ENCODE measurements around the gene SFSWAP. TPM values are rescaled to one million over a fixed set of nuclear protein-coding genes. Genes with fewer than 3 reads are reported as not detected.
"Not testable (repeated sequence)": the region's sequence is repeated elsewhere in the genome, so short reads cannot be mapped to it uniquely, and the experiment has no call there.

SFSWAP gene
- total and polyA plus RNA-seq, 2 experiments from 2014 or later: 21.4 to 25.1 TPM

GRCh38 chr12:131744675-131745074 lies 33.8 kb downstream of the SFSWAP start:
- not testable (repeated sequence) for H3K27me3 ChIP-seq; H3K9me2 ChIP-seq (replicated peaks; ENCODE audit: insufficient read depth); H3K4me1 ChIP-seq (ENCODE audit: insufficient read depth); H3K4me3 ChIP-seq; H4K20me1 ChIP-seq (ENCODE audit: insufficient read depth, poor library complexity, severe bottlenecking); DNase-seq (ENCODE audit: low spot score); H3K36me3 ChIP-seq (replicated peaks; ENCODE audit: insufficient read depth, low read depth); H3K79me2 ChIP-seq; H3K27ac ChIP-seq; H3K4me2 ChIP-seq; H2AFZ ChIP-seq; H3K9me3 ChIP-seq (ENCODE audit: low read depth)
- whole genome bisulfite sequencing (ENCODE audit: low lambda C conversion rate, missing lambda C conversion rate): 100% methylated on average over 1 of the region's 1 CpG

DNA sequence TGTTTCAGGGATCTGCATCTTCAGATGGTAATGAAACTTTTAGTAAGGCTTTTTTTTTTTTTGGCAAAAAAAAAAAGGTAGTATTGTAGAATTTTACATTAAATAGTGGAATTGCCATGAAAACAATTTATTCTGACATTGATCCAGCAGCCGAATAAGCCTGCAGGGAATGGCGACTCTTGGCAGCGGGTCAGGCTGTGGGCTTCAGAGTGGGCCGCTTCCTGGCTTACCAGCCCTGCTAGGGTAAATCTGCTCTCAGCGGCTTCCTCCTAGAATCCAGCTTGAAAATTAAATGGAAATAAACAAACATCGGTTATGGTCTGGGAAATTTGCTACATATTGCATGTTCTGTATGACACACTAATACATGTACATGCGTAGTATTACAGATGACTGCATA lies 34.8 kb downstream of the SFSWAP start:
- H3K36me3 ChIP-seq (replicated peaks; ENCODE audit: insufficient read depth, low read depth): no peaks in the 10 kb centered on the region
- 88% methylated on average over 7 of the region's 7 CpGs for WGBS (ENCODE audit: low lambda C conversion rate, missing lambda C conversion rate)
- no peak overlapping the region for H2AFZ ChIP-seq

GRCh38 chr12:131747276-131748177 lies 36.6 kb downstream of the SFSWAP start:
- Histone ChIP-seq H3K27me3 (no peaks in the 10 kb centered on the region), H3K79me2 (no peaks in the 10 kb centered on the region), H3K4me3 (no peak overlapping the region), H3K9me3 (ENCODE audit: low read depth) (peaks cover 7% of the 10 kb centered on the region), H3K4me2 (no peak overlapping the region), H2AFZ (no peak overlapping the region), H3K36me3 (replicated peaks; ENCODE audit: insufficient read depth, low read depth) (no peaks in the 10 kb centered on the region), H3K4me1 (ENCODE audit: insufficient read depth) (no peaks in the 10 kb centered on the region), H3K27ac (no peak overlapping the region), H4K20me1 (ENCODE audit: insufficient read depth, poor library complexity, severe bottlenecking) (no peaks in the 10 kb centered on the region), H3K9me2 (replicated peaks; ENCODE audit: insufficient read depth) (no peaks in the 10 kb centered on the region)
- WGBS (ENCODE audit: low lambda C conversion rate, missing lambda C conversion rate): 96% methylated on average over 12 of the region's 12 CpGs
- DNase-seq (ENCODE audit: low spot score): no peak
- TF ChIP-seq EZH2phosphoT487 (IDR thresholded peaks at IDR 0.05; ENCODE audit: low read depth, severe bottlenecking, unreplicated experiment) (no peak), EZH2 (IDR thresholded peaks at IDR 0.05; ENCODE audit: borderline replicate concordance) (no peak)

More for the DNA sequence above, 34.8 kb downstream of the SFSWAP start:
- TF ChIP-seq EZH2 (IDR thresholded peaks at IDR 0.05; ENCODE audit: borderline replicate concordance) (no peak), EZH2phosphoT487 (IDR thresholded peaks at IDR 0.05; ENCODE audit: low read depth, severe bottlenecking, unreplicated experiment) (no peak), CTCF (IDR thresholded peaks at IDR 0.05; ENCODE audit: poor library complexity) (no peak)
- Histone ChIP-seq H3K27ac (no peak overlapping the region), H3K9me3 (ENCODE audit: low read depth) (peaks cover 7% of the 10 kb centered on the region), H3K9me2 (replicated peaks; ENCODE audit: insufficient read depth) (no peaks in the 10 kb centered on the region), H3K27me3 (no peaks in the 10 kb centered on the region), H3K4me2 (no peak overlapping the region), H3K4me3 (no peak overlapping the region), H3K4me1 (ENCODE audit: insufficient read depth) (no peaks in the 10 kb centered on the region), H4K20me1 (ENCODE audit: insufficient read depth, poor library complexity, severe bottlenecking) (no peaks in the 10 kb centered on the region), H3K79me2 (no peaks in the 10 kb centered on the region)
- no peak for DNase-seq (ENCODE audit: low spot score)

- Histone ChIP-seq H3K36me3 (replicated peaks; ENCODE audit: insufficient read depth, low read depth) (no peaks in the 10 kb centered on the region), H4K20me1 (ENCODE audit: insufficient read depth, poor library complexity, severe bottlenecking) (no peaks in the 10 kb centered on the region), H3K4me3 (no peak overlapping the region), H3K4me1 (ENCODE audit: insufficient read depth) (no peaks in the 10 kb centered on the region), H3K4me2 (no peak overlapping the region), H3K27me3 (no peaks in the 10 kb centered on the region), H3K27ac (no peak overlapping the region), H2AFZ (no peak overlapping the region), H3K79me2 (no peaks in the 10 kb centered on the region), H3K9me2 (replicated peaks; ENCODE audit: insufficient read depth) (no peaks in the 10 kb centered on the region), H3K9me3 (ENCODE audit: low read depth) (peaks cover 1% of the 10 kb centered on the region)
- DNase-seq (ENCODE audit: low spot score): no peak
- WGBS (ENCODE audit: low lambda C conversion rate, missing lambda C conversion rate): 97% methylated on average over 19 of the region's 19 CpGs
- TF ChIP-seq CTCF (IDR thresholded peaks at IDR 0.05; ENCODE audit: poor library complexity) (no peak), EZH2phosphoT487 (IDR thresholded peaks at IDR 0.05; ENCODE audit: low read depth, severe bottlenecking, unreplicated experiment) (no peak), EZH2 (IDR thresholded peaks at IDR 0.05; ENCODE audit: borderline replicate concordance) (no peak)
Measured at GRCh38 chr12:131749618-131750315, 38.9 kb downstream of the SFSWAP start.

All from hepatocyte (in vitro differentiated cells).